A549 (cell line): ENCODE measurements around the gene IPO11. TPM values are rescaled to one million over a fixed set of nuclear protein-coding genes. Genes with fewer than 3 reads are reported as not detected.

Source experiments
- ATAC-seq, 2 experiments: fragments of 200-7000 bp in 1 of 2; fragments of >200 bp in 1 of 2; cut with Nextera tagmentation in 1 of 2; cut with Tn5 transposase in 1 of 2; 3 replicates each; pipeline versions ENCODE4 v1.8.0 to v1.9.1; 2018 to 2020; ENCODE audit warnings: mild to moderate bottlenecking in 1 of 2, moderate library complexity in 1 of 2
- CTCF ChIA-PET: fragments of 300-600 bp; sonication (Branson Sonifier 250); formaldehyde crosslinking; extraction: SDS; loops from one replicate; lab custom pipeline; 2021; ENCODE audit warnings: antibody characterized with exemption, inconsistent platforms; lab: Yijun Ruan, JAX
- POLR2A ChIA-PET: fragments of 350-600 bp; formaldehyde crosslinking; extraction: SDS; loops from one replicate; lab custom pipeline; 2021; ENCODE audit warnings: antibody characterized with exemption, inconsistent platforms; lab: Yijun Ruan, JAX
- DNase-seq, 2 experiments: peaks; one replicate each; pipeline versions ENCODE4 v3.0.0 to v3.0.0-alpha.2; 2011 to 2016; ENCODE audit warnings: low read depth in 1 of 2, low spot score in 1 of 2
- FAIRE-seq: peaks from 2 replicates; lab custom pipeline; 2011; peaks lifted over from hg19 to GRCh38; lab: Jason Lieb, UNC
- H3K27ac ChIP-seq, 2 experiments: fragments of >200 bp; sonication (Bioruptor Twin); formaldehyde crosslinking; 3 replicates each; pipeline ENCODE4 v1.5.1; 2016 to 2017
- H3K4me1 ChIP-seq: fragments of >200 bp; sonication (Bioruptor Twin); formaldehyde crosslinking; 3 replicates; pipeline ENCODE4 v1.6.1; 2016
- H3K4me2 ChIP-seq: fragments of >200 bp; sonication (Bioruptor Twin); formaldehyde crosslinking; 3 replicates; pipeline ENCODE4 v1.6.1; 2016
- H3K4me3 ChIP-seq: fragments of >200 bp; sonication (Bioruptor Twin); formaldehyde crosslinking; 3 replicates; pipeline ENCODE4 v1.5.1; 2016
- H3K9me3 ChIP-seq: fragments of >200 bp; sonication (Bioruptor Twin); formaldehyde crosslinking; 3 replicates; pipeline ENCODE4 v1.6.1; 2016
- CBX8 ChIP-seq: fragments of 200-600 bp; sonication (generic); IDR thresholded peaks from 2 replicates; pipeline ENCODE4 v1.6.1; 2016
- CHD4 ChIP-seq: fragments of 200-600 bp; sonication (generic); IDR thresholded peaks from 2 replicates; pipeline ENCODE4 v1.6.1; 2016; ENCODE audit warnings: antibody characterized with exemption, mild to moderate bottlenecking, borderline replicate concordance
- E2F6 ChIP-seq: IDR thresholded peaks from 2 replicates; pipeline ENCODE4 v1.6.1; 2012; ENCODE audit warnings: low read depth, borderline replicate concordance
- ELK1 ChIP-seq: fragments of 150-350 bp; IDR thresholded peaks from 2 replicates; pipeline ENCODE4 v1.6.1; 2014; ENCODE audit warnings: low read depth, mild to moderate bottlenecking, low read length
- EP300 ChIP-seq, 2 experiments: fragments of >200 bp; sonication (Bioruptor Twin); formaldehyde crosslinking; IDR thresholded peaks; 2 replicates in 1 of 2; 3 replicates in 1 of 2; pipeline ENCODE4 v1.6.1; 2016 to 2017
- ESRRA ChIP-seq: fragments of 150-350 bp; IDR thresholded peaks from 2 replicates; pipeline ENCODE4 v1.6.1; 2014; ENCODE audit warnings: mild to moderate bottlenecking, low read length, borderline replicate concordance
- FOXS1 ChIP-seq: fragments of 250-450 bp; sonication (Bioruptor Pico); IDR thresholded peaks from 2 replicates; pipeline ENCODE4 v1.5.0; 2020; ENCODE audit warnings: mild to moderate bottlenecking, moderate library complexity
- GATA3 ChIP-seq: IDR thresholded peaks from 2 replicates; pipeline ENCODE4 v1.6.1; 2012; ENCODE audit warnings: borderline replicate concordance
- HDAC2 ChIP-seq: fragments of 200-600 bp; sonication (generic); IDR thresholded peaks from 2 replicates; pipeline ENCODE4 v1.6.1; 2016
- HMGXB4 ChIP-seq: fragments of 250-450 bp; sonication (Bioruptor Pico); IDR thresholded peaks from 2 replicates; pipeline ENCODE4 v1.5.0; 2021; ENCODE audit warnings: mild to moderate bottlenecking, moderate library complexity, borderline replicate concordance
- HOXB5 ChIP-seq: fragments of 250-450 bp; sonication (Bioruptor Pico); IDR thresholded peaks from 2 replicates; pipeline ENCODE4 v1.5.0; 2020; ENCODE audit warnings: mild to moderate bottlenecking, moderate library complexity
- MAFK ChIP-seq: fragments of 450-650 bp; IDR thresholded peaks from 2 replicates; pipeline ENCODE4 v1.6.1; 2014; ENCODE audit not compliant: partially characterized antibody
- MAZ ChIP-seq: fragments of 150-350 bp; IDR thresholded peaks from 2 replicates; pipeline ENCODE4 v1.6.1; 2014; ENCODE audit warnings: antibody characterized with exemption, low read depth, low read length, borderline replicate concordance
- NPAS2 ChIP-seq: fragments of 250-450 bp; sonication (Bioruptor Pico); IDR thresholded peaks from 2 replicates; pipeline ENCODE4 v1.8.0; 2022; ENCODE audit warnings: mild to moderate bottlenecking, moderate library complexity, borderline replicate concordance
- PHF8 ChIP-seq: fragments of 200-600 bp; sonication (generic); IDR thresholded peaks from 2 replicates; pipeline ENCODE4 v1.6.1; 2016; ENCODE audit warnings: low read depth, mild to moderate bottlenecking, antibody characterized with exemption, moderate library complexity, borderline replicate concordance
- POLR2A ChIP-seq: IDR thresholded peaks from 2 replicates; pipeline ENCODE4 v1.6.1; 2012; ENCODE audit warnings: mild to moderate bottlenecking, low read length
- RARB ChIP-seq: fragments of 250-450 bp; sonication (Bioruptor Pico); IDR thresholded peaks from 2 replicates; pipeline ENCODE4 v1.8.0; 2021; ENCODE audit warnings: mild to moderate bottlenecking, moderate library complexity
- RCOR1 ChIP-seq: fragments of 150-350 bp; IDR thresholded peaks from 2 replicates; pipeline ENCODE4 v1.6.1; 2014; ENCODE audit warnings: antibody characterized with exemption, low read length, low read depth
- RNF2 ChIP-seq: fragments of 200-600 bp; sonication (generic); IDR thresholded peaks from 2 replicates; pipeline ENCODE4 v1.6.1; 2016; ENCODE audit warnings: low read depth, mild to moderate bottlenecking, antibody characterized with exemption, moderate library complexity, borderline replicate concordance
- SREBF2 ChIP-seq: fragments of 450-650 bp; IDR thresholded peaks from 2 replicates; pipeline ENCODE4 v1.6.1; 2014; ENCODE audit warnings: mild to moderate bottlenecking, moderate library complexity
- TFCP2L1 ChIP-seq: fragments of 250-450 bp; sonication (Bioruptor Pico); IDR thresholded peaks from 2 replicates; pipeline ENCODE4 v1.5.0; 2021; ENCODE audit warnings: mild to moderate bottlenecking
- TP53 ChIP-seq: fragments of 250-450 bp; sonication (Bioruptor Pico); IDR thresholded peaks from 2 replicates; pipeline ENCODE4 v1.5.0; 2021; ENCODE audit warnings: mild to moderate bottlenecking, moderate library complexity
- ZC3H11A ChIP-seq: fragments of 450-650 bp; IDR thresholded peaks from 2 replicates; pipeline ENCODE4 v1.6.1; 2014; ENCODE audit warnings: antibody characterized with exemption, mild to moderate bottlenecking
- ZSCAN20 ChIP-seq: fragments of 250-450 bp; sonication (Bioruptor Pico); IDR thresholded peaks from 2 replicates; pipeline ENCODE4 v1.8.0; 2022; ENCODE audit warnings: mild to moderate bottlenecking, moderate library complexity
- WGBS: methylation state at CpG from one replicate; pipeline ENCODE4 v1.1.6; 2017; ENCODE audit errors: missing lambda C conversion rate; 5-methylcytosine and 5-hydroxymethylcytosine counted together
- polyA plus RNA-seq, 4 experiments: library from polyadenylated mRNA; depleted of rRNA in 3 of 4; stranded (reverse); fragments of >200 nt; fragmentation: RNase III in 1 of 4; extraction: RNeasy Plus Mini Kit Qiagen cat#74134 plus additional on column Dnase treatment in 1 of 4; gene quantifications; 2 replicates in 3 of 4; 3 replicates in 1 of 4; pipeline ENCODE4 v1.2.3, GENCODE V29; 2011 to 2017
- TF ChIP-seq, protein P1 (sequence below): fragments of >200 bp; sonication (Bioruptor Twin); formaldehyde crosslinking; IDR thresholded peaks from 3 replicates; pipeline ENCODE4 v1.6.1; 2016

Gene IPO11
- polyA plus RNA-seq, 2 of the 4 experiments (the other 2 are of a cell fraction), result 20.7 to 33.0 TPM

GRCh38 chr5:62650197-62650596 lies 237.6 kb downstream of the IPO11 start:
- ChIA-PET CTCF (interaction anchor here (0.9 kb wide), 1 partner anchor 22 kb away, joined by 3 read pairs; no protein-coding TSS in a partner anchor), POLR2A (no interaction called here)
- no peaks in the 10 kb centered on the region for H3K9me3 ChIP-seq
- H3K4me1 ChIP-seq, result no peaks in the 10 kb centered on the region
- H3K4me3 ChIP-seq, result no peak overlapping the region
- TF ChIP-seq TFCP2L1 (CRISPR knock-in tag) (no peak), SREBF2 (no peak), HDAC2 (no peak), HOXB5 (CRISPR knock-in tag) (no peak), POLR2A (no peak)
- no peak overlapping the region for H3K27ac ChIP-seq
- DNase-seq (no peak), FAIRE-seq (no peak), ATAC-seq (no peak)
- no peak overlapping the region for H3K4me2 ChIP-seq
- 88% methylated on average over 5 of the region's 5 CpGs for WGBS

GRCh38 chr5:62652225-62652624 lies 239.7 kb downstream of the IPO11 start:
- no peak overlapping the region for H3K4me3 ChIP-seq
- POLR2A ChIA-PET, result no interaction called here
- FAIRE-seq, result no peak
- WGBS, result 79% methylated on average over 5 of the region's 5 CpGs
- H3K4me1 ChIP-seq, result no peaks in the 10 kb centered on the region
- H3K27ac ChIP-seq, result no peak overlapping the region
- H3K9me3 ChIP-seq, result peaks cover 5% of the 10 kb centered on the region; the same call in 1 of the 3 replicates
- TF ChIP-seq MAFK (no peak), MAZ (no peak), RARB (CRISPR knock-in tag) (no peak), E2F6 (no peak), TP53 (CRISPR knock-in tag) (no peak), ZC3H11A (no peak), POLR2A (no peak), RNF2 (no peak)
- ATAC-seq, result no peak
- H3K4me2 ChIP-seq, result no peak overlapping the region
- no peak for DNase-seq
- CTCF ChIA-PET, result interaction anchor here (0.6 kb wide), 1 partner anchor 11 kb away, joined by 3 read pairs; no protein-coding TSS in a partner anchor

GRCh38 chr5:62653001-62653863 lies 240.7 kb downstream of the IPO11 start:
- TF ChIP-seq ZSCAN20 (CRISPR knock-in tag) (no peak), TP53 (CRISPR knock-in tag) (no peak), TFCP2L1 (CRISPR knock-in tag) (no peak), NPAS2 (CRISPR knock-in tag) (no peak), EP300 (IDR thresholded peaks at IDR 0.05) (no peak), RNF2 (no peak), FOXS1 (CRISPR knock-in tag) (no peak), PHF8 (no peak), HOXB5 (CRISPR knock-in tag) (no peak), ESRRA (no peak), HMGXB4 (CRISPR knock-in tag) (no peak), MAZ (no peak), CHD4 (no peak), ELK1 (no peak), GATA3 (no peak), RCOR1 (no peak), CBX8 (no peak)
- TF ChIP-seq, protein P1, sequence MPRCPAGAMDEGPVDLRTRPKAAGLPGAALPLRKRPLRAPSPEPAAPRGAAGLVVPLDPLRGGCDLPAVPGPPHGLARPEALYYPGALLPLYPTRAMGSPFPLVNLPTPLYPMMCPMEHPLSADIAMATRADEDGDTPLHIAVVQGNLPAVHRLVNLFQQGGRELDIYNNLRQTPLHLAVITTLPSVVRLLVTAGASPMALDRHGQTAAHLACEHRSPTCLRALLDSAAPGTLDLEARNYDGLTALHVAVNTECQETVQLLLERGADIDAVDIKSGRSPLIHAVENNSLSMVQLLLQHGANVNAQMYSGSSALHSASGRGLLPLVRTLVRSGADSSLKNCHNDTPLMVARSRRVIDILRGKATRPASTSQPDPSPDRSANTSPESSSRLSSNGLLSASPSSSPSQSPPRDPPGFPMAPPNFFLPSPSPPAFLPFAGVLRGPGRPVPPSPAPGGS, result no peak
- WGBS, result 54% methylated on average over 6 of the region's 7 CpGs
- DNase-seq, result no peak
- no peaks in the 10 kb centered on the region for H3K4me1 ChIP-seq
- ChIA-PET CTCF (no interaction called here), POLR2A (interaction anchor here (0.6 kb wide), 1 partner anchor 577 kb away, joined by 3 read pairs; no protein-coding TSS in a partner anchor)
- no peak overlapping the region for H3K27ac ChIP-seq
- no peak overlapping the region for H3K4me3 ChIP-seq
- peaks cover 5% of the 10 kb centered on the region; the same call in 1 of the 3 replicates for H3K9me3 ChIP-seq
- no peak for FAIRE-seq
- no peak for ATAC-seq
- no peak overlapping the region for H3K4me2 ChIP-seq
